ENCODE measurements around the gene SIRPA. TPM values are rescaled to one million over a fixed set of nuclear protein-coding genes. Genes with fewer than 3 reads are reported as not detected.
"Not testable (repeated sequence)": the region's sequence is repeated elsewhere in the genome, so short reads cannot be mapped to it uniquely, and the experiment has no call there.

Gene SIRPA
- total RNA-seq, 1 experiment from 2014 or later = 6.0 TPM

DNA sequence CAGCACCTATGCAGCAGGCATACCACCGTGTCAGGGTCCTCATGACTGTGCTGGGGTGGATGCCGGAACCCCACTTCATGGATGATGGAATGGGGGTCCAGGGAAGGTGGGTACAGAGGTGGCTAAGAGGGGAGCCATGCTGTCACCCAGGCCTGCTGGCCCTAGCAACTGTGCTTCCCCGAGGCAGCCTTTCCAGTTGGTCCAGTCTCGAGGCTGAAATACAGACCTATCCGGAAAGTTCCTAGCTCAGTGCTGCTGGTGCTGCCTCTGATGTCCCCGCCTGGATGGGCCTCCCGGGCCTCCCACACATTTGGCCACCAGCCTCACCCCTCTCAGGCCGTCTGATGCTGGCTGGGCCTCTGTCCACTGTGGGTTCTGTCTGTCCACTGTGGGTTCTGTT is 17.4 kb downstream of the SIRPA start:
- Histone ChIP-seq H4K91ac (ENCODE audit: insufficient read length, low read depth, low read length) (no peak overlapping the region), H2BK12ac (ENCODE audit: insufficient read length, low read depth, low read length) (no peak overlapping the region), H3K56ac (ENCODE audit: insufficient read length, low read depth, low read length) (no peak overlapping the region), H3K23ac (ENCODE audit: insufficient read length, low read depth, low read length) (no peak overlapping the region), H2BK20ac (ENCODE audit: low read depth, low read length, poor library complexity, severe bottlenecking) (no peak overlapping the region), H2AFZ (ENCODE audit: low read length) (no peak overlapping the region), H3K9me3 (ENCODE audit: control insufficient read depth, low read depth, low read length) (no peaks in the 10 kb centered on the region), H3T11ph (ENCODE audit: low read length) (no peak overlapping the region), H3K4me2 (ENCODE audit: insufficient read depth, insufficient read length, low read length) (no peak overlapping the region), H3K79me1 (ENCODE audit: insufficient read depth, low read depth, low read length, poor library complexity, severe bottlenecking) (no peaks in the 10 kb centered on the region), H2AK5ac (ENCODE audit: insufficient read length, low read length) (no peak overlapping the region), H3K27me3 (ENCODE audit: insufficient read depth, low read length) (no peaks in the 10 kb centered on the region), H4K20me1 (ENCODE audit: control insufficient read depth, insufficient read depth, insufficient read length) (peaks cover 2% of the 10 kb centered on the region), H3K79me2 (ENCODE audit: insufficient read depth, low read length) (no peaks in the 10 kb centered on the region), H2BK15ac (ENCODE audit: low read depth, low read length) (no peak overlapping the region), H3K4me1 (ENCODE audit: insufficient read depth, low read length) (no peaks in the 10 kb centered on the region), H3K27ac (ENCODE audit: insufficient read length, low read depth, low read length) (no peak overlapping the region), H3K23me2 (ENCODE audit: insufficient read length, low read depth, low read length, poor library complexity, severe bottlenecking) (no peaks in the 10 kb centered on the region), H3K4ac (ENCODE audit: low read depth, low read length) (no peak overlapping the region), H4K8ac (replicated peaks; ENCODE audit: insufficient read length, low read depth, low read length) (no peak overlapping the region), H3K9ac (ENCODE audit: extremely low read depth, insufficient read length, low read length) (no peak overlapping the region), H2BK5ac (ENCODE audit: insufficient read length, low read length) (no peak overlapping the region), H3K14ac (ENCODE audit: insufficient read depth, low read length) (no peak overlapping the region), H2BK120ac (ENCODE audit: low read depth, low read length, poor library complexity, severe bottlenecking) (no peak overlapping the region), H4K5ac (ENCODE audit: insufficient read length, low read depth, low read length) (no peak overlapping the region), H3K18ac (ENCODE audit: insufficient read length, low read depth, low read length) (no peak overlapping the region)
- H3K4me1 Mint-ChIP-seq = peaks cover 11 to 14% of the 10 kb centered on the region in 2 experiments
- H3K9me3 Mint-ChIP-seq = no peaks in the 10 kb centered on the region; a peak in 1 of 5 replicates
- no peak overlapping the region for H3K4me3 Mint-ChIP-seq
- H3K36me3 Mint-ChIP-seq (ENCODE audit: insufficient read depth in 1 of 3, low read depth in 3 of 3) = peaks cover 0 to 9% (median 0%) of the 10 kb centered on the region in 3 experiments; a peak in 3 of 7 replicates
- TF ChIP-seq, protein P1, sequence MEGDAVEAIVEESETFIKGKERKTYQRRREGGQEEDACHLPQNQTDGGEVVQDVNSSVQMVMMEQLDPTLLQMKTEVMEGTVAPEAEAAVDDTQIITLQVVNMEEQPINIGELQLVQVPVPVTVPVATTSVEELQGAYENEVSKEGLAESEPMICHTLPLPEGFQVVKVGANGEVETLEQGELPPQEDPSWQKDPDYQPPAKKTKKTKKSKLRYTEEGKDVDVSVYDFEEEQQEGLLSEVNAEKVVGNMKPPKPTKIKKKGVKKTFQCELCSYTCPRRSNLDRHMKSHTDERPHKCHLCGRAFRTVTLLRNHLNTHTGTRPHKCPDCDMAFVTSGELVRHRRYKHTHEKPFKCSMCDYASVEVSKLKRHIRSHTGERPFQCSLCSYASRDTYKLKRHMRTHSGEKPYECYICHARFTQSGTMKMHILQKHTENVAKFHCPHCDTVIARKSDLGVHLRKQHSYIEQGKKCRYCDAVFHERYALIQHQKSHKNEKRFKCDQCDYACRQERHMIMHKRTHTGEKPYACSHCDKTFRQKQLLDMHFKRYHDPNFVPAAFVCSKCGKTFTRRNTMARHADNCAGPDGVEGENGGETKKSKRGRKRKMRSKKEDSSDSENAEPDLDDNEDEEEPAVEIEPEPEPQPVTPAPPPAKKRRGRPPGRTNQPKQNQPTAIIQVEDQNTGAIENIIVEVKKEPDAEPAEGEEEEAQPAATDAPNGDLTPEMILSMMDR (conservative IDR thresholded peaks at IDR 0.05) = no peak
- no peak for DNase-seq
- no CpG with 5 or more reads among the region's 8 CpGs for WGBS (ENCODE audit: extremely low coverage, insufficient read length, low lambda C conversion rate)
- H3K27me3 Mint-ChIP-seq (ENCODE audit: low read depth) = no peaks in the 10 kb centered on the region; the same call in 1 of the 2 replicates
- H3K27ac Mint-ChIP-seq = no peak overlapping the region

DNA sequence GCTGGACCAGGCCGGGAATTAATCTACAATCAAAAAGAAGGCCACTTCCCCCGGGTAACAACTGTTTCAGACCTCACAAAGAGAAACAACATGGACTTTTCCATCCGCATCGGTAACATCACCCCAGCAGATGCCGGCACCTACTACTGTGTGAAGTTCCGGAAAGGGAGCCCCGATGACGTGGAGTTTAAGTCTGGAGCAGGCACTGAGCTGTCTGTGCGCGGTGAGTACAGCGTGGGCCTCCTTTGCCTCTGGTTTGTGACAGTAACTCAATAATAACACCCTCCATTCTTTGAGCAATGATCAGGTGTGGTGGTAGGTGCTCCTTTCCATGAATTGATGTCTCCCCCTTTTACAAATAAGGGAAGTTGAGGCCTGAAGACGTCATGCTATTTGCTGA is 20.0 kb downstream of the SIRPA start:
- H4K91ac ChIP-seq (ENCODE audit: insufficient read length, low read depth, low read length); H3K79me2 ChIP-seq (ENCODE audit: insufficient read depth, low read length); H2BK15ac ChIP-seq (ENCODE audit: low read depth, low read length); H2BK5ac ChIP-seq (ENCODE audit: insufficient read length, low read length); H3K9ac ChIP-seq (ENCODE audit: extremely low read depth, insufficient read length, low read length); H2BK20ac ChIP-seq (ENCODE audit: low read depth, low read length, poor library complexity, severe bottlenecking); DNase-seq; H3K27ac Mint-ChIP-seq; H3K23me2 ChIP-seq (ENCODE audit: insufficient read length, low read depth, low read length, poor library complexity, severe bottlenecking); H2AK5ac ChIP-seq (ENCODE audit: insufficient read length, low read length); H3K4ac ChIP-seq (ENCODE audit: low read depth, low read length); H4K5ac ChIP-seq (ENCODE audit: insufficient read length, low read depth, low read length); H2BK12ac ChIP-seq (ENCODE audit: insufficient read length, low read depth, low read length); H3K79me1 ChIP-seq (ENCODE audit: insufficient read depth, low read depth, low read length, poor library complexity, severe bottlenecking); H2AFZ ChIP-seq (ENCODE audit: low read length); H3K27me3 Mint-ChIP-seq (ENCODE audit: low read depth); H3K9me3 ChIP-seq (ENCODE audit: control insufficient read depth, low read depth, low read length); H2BK120ac ChIP-seq (ENCODE audit: low read depth, low read length, poor library complexity, severe bottlenecking); H3T11ph ChIP-seq (ENCODE audit: low read length); H3K4me2 ChIP-seq (ENCODE audit: insufficient read depth, insufficient read length, low read length); H3K56ac ChIP-seq (ENCODE audit: insufficient read length, low read depth, low read length); H3K9me3 Mint-ChIP-seq; H3K36me3 Mint-ChIP-seq (ENCODE audit: insufficient read depth in 1 of 3, low read depth in 3 of 3); H3K23ac ChIP-seq (ENCODE audit: insufficient read length, low read depth, low read length); H3K4me1 ChIP-seq (ENCODE audit: insufficient read depth, low read length); H3K27ac ChIP-seq (ENCODE audit: insufficient read length, low read depth, low read length); H3K27me3 ChIP-seq (ENCODE audit: insufficient read depth, low read length); H4K20me1 ChIP-seq (ENCODE audit: control insufficient read depth, insufficient read depth, insufficient read length); H4K8ac ChIP-seq (replicated peaks; ENCODE audit: insufficient read length, low read depth, low read length); H3K14ac ChIP-seq (ENCODE audit: insufficient read depth, low read length); H3K4me1 Mint-ChIP-seq; H3K4me3 Mint-ChIP-seq; H3K18ac ChIP-seq (ENCODE audit: insufficient read length, low read depth, low read length): not testable (repeated sequence)
- WGBS (ENCODE audit: extremely low coverage, insufficient read length, low lambda C conversion rate) = no CpG with 5 or more reads among the region's 12 CpGs

Data from H9 (cell line).